ENCODE measurements around the gene TNXB.

Gene TNXB

GRCh38 chr6:32109765-32110160 is 625 bp upstream of the TNXB start:
- Histone ChIP-seq H3K9ac (ENCODE audit: low read length) (no peak overlapping the region), H3K79me1 (ENCODE audit: low read length) (no peaks in the 10 kb centered on the region), H3K18ac (ENCODE audit: low read length) (no peak overlapping the region), H3K36me3 (ENCODE audit: control insufficient read depth in 1 of 2, insufficient read depth in 2 of 2, low read length in 2 of 2) (peaks cover 4% of the 10 kb centered on the region in 2 experiments), H2BK12ac (ENCODE audit: low read length) (no peak overlapping the region), H3K9me3 (ENCODE audit: insufficient read depth, low read depth, low read length) (peaks cover 2% of the 10 kb centered on the region), H3K4me2 (ENCODE audit: low read length) (no peak overlapping the region), H4K8ac (ENCODE audit: low read depth, low read length) (no peak overlapping the region), H4K91ac (ENCODE audit: low read depth, low read length) (no peak overlapping the region), H3K27me3 (ENCODE audit: insufficient read depth, low read length) (no peaks in the 10 kb centered on the region), H3K14ac (ENCODE audit: low read length) (no peak overlapping the region), H3K23ac (ENCODE audit: low read length) (no peak overlapping the region), H2AFZ (ENCODE audit: insufficient read depth, low read length, poor library complexity) (no peak overlapping the region), H3K4ac (ENCODE audit: low read depth, low read length) (no peak overlapping the region), H3K4me3 (ENCODE audit: low read depth, low read length) (no peak overlapping the region), H2AK5ac (ENCODE audit: low read length) (no peak overlapping the region), H2BK5ac (ENCODE audit: low read depth, low read length, poor library complexity) (no peak overlapping the region), H2BK120ac (ENCODE audit: insufficient read depth, low read length, poor library complexity) (no peak overlapping the region), H4K12ac (ENCODE audit: low read depth, low read length) (no peak overlapping the region), H3K4me1 (ENCODE audit: control insufficient read depth in 1 of 2, insufficient read depth in 2 of 2, low read length in 2 of 2) (peaks cover 4 to 5% of the 10 kb centered on the region in 2 experiments), H3K79me2 (ENCODE audit: control insufficient read depth, insufficient read depth, low read length, poor library complexity) (no peaks in the 10 kb centered on the region), H3K27ac (ENCODE audit: low read depth, low read length) (no peak overlapping the region)
- no CpG with 5 or more reads among the region's 6 CpGs for WGBS (ENCODE audit: extremely low coverage, insufficient coverage, insufficient read length)
- DNase-seq = no peak

GRCh38 chr6:32108727-32109113 is 418 bp downstream of the TNXB start:
- Histone ChIP-seq H3K4me3 (ENCODE audit: low read depth, low read length) (no peak overlapping the region), H3K79me1 (ENCODE audit: low read length) (no peaks in the 10 kb centered on the region), H4K91ac (ENCODE audit: low read depth, low read length) (no peak overlapping the region), H3K4ac (ENCODE audit: low read depth, low read length) (no peak overlapping the region), H2BK12ac (ENCODE audit: low read length) (no peak overlapping the region), H4K8ac (ENCODE audit: low read depth, low read length) (no peak overlapping the region), H3K9me3 (ENCODE audit: insufficient read depth, low read depth, low read length) (peaks cover 2% of the 10 kb centered on the region), H3K27ac (ENCODE audit: low read depth, low read length) (no peak overlapping the region), H3K9ac (ENCODE audit: low read length) (no peak overlapping the region), H3K23ac (ENCODE audit: low read length) (peak overlapping the region; percentile 47), H2BK5ac (ENCODE audit: low read depth, low read length, poor library complexity) (no peak overlapping the region), H3K18ac (ENCODE audit: low read length) (no peak overlapping the region), H2AFZ (ENCODE audit: insufficient read depth, low read length, poor library complexity) (no peak overlapping the region), H3K79me2 (ENCODE audit: control insufficient read depth, insufficient read depth, low read length, poor library complexity) (no peaks in the 10 kb centered on the region), H3K4me1 (ENCODE audit: control insufficient read depth in 1 of 2, insufficient read depth in 2 of 2, low read length in 2 of 2) (no peaks in the 10 kb centered on the region), H3K14ac (ENCODE audit: low read length) (no peak overlapping the region), H2BK120ac (ENCODE audit: insufficient read depth, low read length, poor library complexity) (no peak overlapping the region), H3K27me3 (ENCODE audit: insufficient read depth, low read length) (no peaks in the 10 kb centered on the region), H4K12ac (ENCODE audit: low read depth, low read length) (no peak overlapping the region), H2AK5ac (ENCODE audit: low read length) (no peak overlapping the region), H3K36me3 (ENCODE audit: control insufficient read depth in 1 of 2, insufficient read depth in 2 of 2, low read length in 2 of 2) (peaks cover 2 to 3% of the 10 kb centered on the region in 2 experiments), H3K4me2 (ENCODE audit: low read length) (no peak overlapping the region)
- no CpG with 5 or more reads among the region's 6 CpGs for WGBS (ENCODE audit: extremely low coverage, insufficient coverage, insufficient read length)
- no peak for DNase-seq

- peaks cover 2% of the 10 kb centered on the region for H3K9me3 ChIP-seq (ENCODE audit: insufficient read depth, low read depth, low read length)
- H2BK5ac ChIP-seq (ENCODE audit: low read depth, low read length, poor library complexity) = no peak overlapping the region
- H3K14ac ChIP-seq (ENCODE audit: low read length) = no peak overlapping the region
- H2BK12ac ChIP-seq (ENCODE audit: low read length) = no peak overlapping the region
- H2AFZ ChIP-seq (ENCODE audit: insufficient read depth, low read length, poor library complexity) = no peak overlapping the region
- H3K79me1 ChIP-seq (ENCODE audit: low read length) = no peaks in the 10 kb centered on the region
- H3K4me3 ChIP-seq (ENCODE audit: low read depth, low read length) = no peak overlapping the region
- H3K4me2 ChIP-seq (ENCODE audit: low read length) = no peak overlapping the region
- H3K23ac ChIP-seq (ENCODE audit: low read length) = no peak overlapping the region
- H2BK120ac ChIP-seq (ENCODE audit: insufficient read depth, low read length, poor library complexity) = no peak overlapping the region
- no peak overlapping the region for H3K4ac ChIP-seq (ENCODE audit: low read depth, low read length)
- no CpG with 5 or more reads among the region's 15 CpGs for WGBS (ENCODE audit: extremely low coverage, insufficient coverage, insufficient read length)
- H2AK5ac ChIP-seq (ENCODE audit: low read length) = no peak overlapping the region
- H3K79me2 ChIP-seq (ENCODE audit: control insufficient read depth, insufficient read depth, low read length, poor library complexity) = no peaks in the 10 kb centered on the region
- H3K4me1 ChIP-seq (ENCODE audit: control insufficient read depth in 1 of 2, insufficient read depth in 2 of 2, low read length in 2 of 2) = no peaks in the 10 kb centered on the region
- H4K12ac ChIP-seq (ENCODE audit: low read depth, low read length) = no peak overlapping the region
- peaks cover 2 to 3% of the 10 kb centered on the region in 2 experiments for H3K36me3 ChIP-seq (ENCODE audit: control insufficient read depth in 1 of 2, insufficient read depth in 2 of 2, low read length in 2 of 2)
- no peak overlapping the region for H4K8ac ChIP-seq (ENCODE audit: low read depth, low read length)
- no peak for DNase-seq
- no peak overlapping the region for H3K18ac ChIP-seq (ENCODE audit: low read length)
- no peaks in the 10 kb centered on the region for H3K27me3 ChIP-seq (ENCODE audit: insufficient read depth, low read length)
- no peak overlapping the region for H4K91ac ChIP-seq (ENCODE audit: low read depth, low read length)
- H3K27ac ChIP-seq (ENCODE audit: low read depth, low read length) = no peak overlapping the region
- no peak overlapping the region for H3K9ac ChIP-seq (ENCODE audit: low read length)
Observed at GRCh38 chr6:32108094-32108627, 977 bp downstream of the TNXB start.

GRCh38 chr6:32107406-32107805 is 1.7 kb downstream of the TNXB start:
- Histone ChIP-seq H3K18ac (ENCODE audit: low read length) (no peak overlapping the region), H4K8ac (ENCODE audit: low read depth, low read length) (no peak overlapping the region), H4K12ac (ENCODE audit: low read depth, low read length) (no peak overlapping the region), H3K9me3 (ENCODE audit: insufficient read depth, low read depth, low read length) (peaks cover 2% of the 10 kb centered on the region), H2BK5ac (ENCODE audit: low read depth, low read length, poor library complexity) (no peak overlapping the region), H3K79me1 (ENCODE audit: low read length) (no peaks in the 10 kb centered on the region), H3K4me2 (ENCODE audit: low read length) (no peak overlapping the region), H2BK12ac (ENCODE audit: low read length) (no peak overlapping the region), H3K9ac (ENCODE audit: low read length) (no peak overlapping the region), H3K27me3 (ENCODE audit: insufficient read depth, low read length) (no peaks in the 10 kb centered on the region), H3K27ac (ENCODE audit: low read depth, low read length) (no peak overlapping the region), H3K36me3 (ENCODE audit: control insufficient read depth in 1 of 2, insufficient read depth in 2 of 2, low read length in 2 of 2) (peaks cover 1 to 2% of the 10 kb centered on the region in 2 experiments), H3K79me2 (ENCODE audit: control insufficient read depth, insufficient read depth, low read length, poor library complexity) (no peaks in the 10 kb centered on the region), H3K4ac (ENCODE audit: low read depth, low read length) (no peak overlapping the region), H3K4me1 (ENCODE audit: control insufficient read depth in 1 of 2, insufficient read depth in 2 of 2, low read length in 2 of 2) (no peaks in the 10 kb centered on the region), H3K23ac (ENCODE audit: low read length) (no peak overlapping the region), H3K14ac (ENCODE audit: low read length) (no peak overlapping the region), H3K4me3 (ENCODE audit: low read depth, low read length) (no peak overlapping the region), H2AFZ (ENCODE audit: insufficient read depth, low read length, poor library complexity) (no peak overlapping the region), H4K91ac (ENCODE audit: low read depth, low read length) (no peak overlapping the region), H2AK5ac (ENCODE audit: low read length) (no peak overlapping the region), H2BK120ac (ENCODE audit: insufficient read depth, low read length, poor library complexity) (no peak overlapping the region)
- DNase-seq = no peak
- no CpG with 5 or more reads among the region's 1 CpG for WGBS (ENCODE audit: extremely low coverage, insufficient coverage, insufficient read length)
